HCT116 (cell line): ENCODE results near the gene LRRC4C. TPM values are rescaled to one million over a fixed set of nuclear protein-coding genes. Genes with fewer than 3 reads are reported as not detected.

ENCODE experiments used
- ATAC-seq: fragments of 200-7000 bp; cut with Tn5 transposase; 2 replicates; pipeline ENCODE4 v1.9.1; 2020; ENCODE audit warnings: mild to moderate bottlenecking, moderate library complexity
- BruUV-seq: library from RNA; stranded (reverse); fragments of 400-500 nt; replicated peaks from 2 replicates; lab custom pipeline; 2021; lab: Mats Ljungman, UMichigan
- CTCF ChIA-PET: fragments of 300-600 bp; sonication (Branson Sonifier 250); formaldehyde crosslinking; loops from one replicate; lab custom pipeline; 2021; ENCODE audit warnings: antibody characterized with exemption; lab: Charles Lee
- POLR2A ChIA-PET: fragments of 300-600, 350-600 bp; sonication (Branson Sonifier 250); formaldehyde crosslinking; loops from one replicate; lab custom pipeline; 2021; ENCODE audit warnings: antibody characterized with exemption; lab: Charles Lee
- RAD21 ChIA-PET, 2 experiments: fragments of 300-600 bp; sonication (Branson Sonifier 250); formaldehyde crosslinking; loops; one replicate each; lab custom pipeline; 2023; ENCODE audit warnings: low total read pairs in 2 of 2; ENCODE audit not compliant: uncharacterized antibody in 2 of 2, unreplicated experiment in 2 of 2, low non-redundant PET in 1 of 2; lab: Charles Lee
- DNase-seq: peaks from one replicate; pipeline ENCODE4 v3.0.0-alpha.2; 2010; ENCODE audit warnings: low read depth, low spot score
- H2AFZ ChIP-seq: fragments of 200-600 bp; shearing (Covaris generic), sonication (generic); 2 replicates; pipeline ENCODE4 v1.6.1; 2017; ENCODE audit warnings: low read depth, mixed run types, mixed read lengths, antibody characterized with exemption, low read length; ENCODE audit not compliant: poor library complexity, severe bottlenecking
- H3K27ac ChIP-seq: 2 replicates; pipeline ENCODE4 v1.5.1; 2012; ENCODE audit warnings: low read depth, low read length
- H3K27me3 ChIP-seq: fragments of 200-600 bp; sonication (generic); 2 replicates; pipeline ENCODE4 v1.6.1; 2016; ENCODE audit warnings: mixed run types, low read length, mixed read lengths; ENCODE audit not compliant: insufficient read depth
- H3K36me3 ChIP-seq, 2 experiments: fragments of 200-500 bp in 1 of 2; fragments of 200-600 bp in 1 of 2; sonication (Bioruptor generic) in 1 of 2; sonication (generic) in 1 of 2; 2 replicates each; pipeline versions ENCODE4 v1.5.1 to v1.6.1; 2014 to 2016; ENCODE audit warnings: low read length in 2 of 2, inconsistent platforms in 1 of 2, mixed read lengths in 1 of 2, mixed run types in 1 of 2; ENCODE audit not compliant: insufficient read depth in 2 of 2, control insufficient read depth in 1 of 2
- H3K4me1 ChIP-seq, 2 experiments: fragments of 200-600 bp in 1 of 2; sonication (generic) in 1 of 2; 2 replicates each; pipeline versions ENCODE4 v1.5.1 to v1.6.1; 2012 to 2017; ENCODE audit warnings: low read length in 2 of 2, inconsistent platforms in 1 of 2, mild to moderate bottlenecking in 1 of 2, mixed read lengths in 1 of 2, mixed run types in 1 of 2, moderate library complexity in 1 of 2; ENCODE audit not compliant: insufficient read depth in 2 of 2, control insufficient read depth in 1 of 2
- H3K4me2 ChIP-seq: fragments of 200-600 bp; sonication (generic); 2 replicates; pipeline ENCODE4 v1.6.1; 2017; ENCODE audit warnings: mixed run types, low read length, mixed read lengths
- H3K4me3 ChIP-seq, 2 experiments: fragments of 200-600 bp in 1 of 2; sonication (generic) in 1 of 2; replicated peaks in 1 of 2; 2 replicates each; pipeline ENCODE4 v1.5.1; 2011 to 2016; ENCODE audit warnings: low read length in 2 of 2, control low read depth in 1 of 2, low read depth in 1 of 2, mild to moderate bottlenecking in 1 of 2, mixed read lengths in 1 of 2, mixed run types in 1 of 2
- H3K79me2 ChIP-seq: fragments of 200-600 bp; sonication (generic); 2 replicates; pipeline ENCODE4 v1.6.1; 2017; ENCODE audit warnings: mild to moderate bottlenecking, mixed run types, low read length, moderate library complexity, mixed read lengths; ENCODE audit not compliant: insufficient read depth
- H3K9ac ChIP-seq: fragments of 200-600 bp; sonication (generic); 2 replicates; pipeline ENCODE4 v1.6.1; 2016; ENCODE audit warnings: low read length, mixed read lengths
- H3K9me2 ChIP-seq: fragments of 200-600 bp; sonication (generic), shearing (Covaris generic); 2 replicates; pipeline ENCODE4 v1.6.1; 2017; ENCODE audit warnings: mixed run types, mild to moderate bottlenecking, moderate library complexity; ENCODE audit not compliant: insufficient read depth
- H3K9me3 ChIP-seq, 2 experiments: fragments of 200-500 bp in 1 of 2; fragments of 200-600 bp in 1 of 2; sonication (Bioruptor generic) in 1 of 2; sonication (generic) in 1 of 2; 2 replicates each; pipeline ENCODE4 v1.6.1; 2014 to 2017; ENCODE audit warnings: low read length in 2 of 2, mixed read lengths in 2 of 2, inconsistent platforms in 1 of 2, low read depth in 1 of 2, mild to moderate bottlenecking in 1 of 2, mixed run types in 1 of 2, moderate library complexity in 1 of 2; ENCODE audit not compliant: control insufficient read depth in 1 of 2, insufficient read depth in 1 of 2
- H4K20me1 ChIP-seq: fragments of 200-600 bp; sonication (generic), shearing (Covaris generic); 2 replicates; pipeline ENCODE4 v1.6.1; 2017; ENCODE audit warnings: mixed run types, mild to moderate bottlenecking, moderate library complexity; ENCODE audit not compliant: insufficient read depth
- CEBPB ChIP-seq: IDR thresholded peaks from 2 replicates; pipeline ENCODE4 v1.6.1; 2012; ENCODE audit warnings: low read depth
- EGR1 ChIP-seq: IDR thresholded peaks from 2 replicates; pipeline ENCODE4 v1.6.1; 2012; ENCODE audit warnings: low read depth
- ELF1 ChIP-seq: IDR thresholded peaks from 2 replicates; pipeline ENCODE4 v1.6.1; 2012; ENCODE audit warnings: low read depth, borderline replicate concordance
- EZH2phosphoT487 ChIP-seq: fragments of 200-600 bp; IDR thresholded peaks from 2 replicates; pipeline ENCODE4 v1.6.1; 2018; ENCODE audit warnings: antibody characterized with exemption, borderline replicate concordance
- FOSL1 ChIP-seq: IDR thresholded peaks from 2 replicates; pipeline ENCODE4 v1.6.1; 2012; ENCODE audit warnings: low read depth
- POLR2AphosphoS5 ChIP-seq: IDR thresholded peaks from 2 replicates; pipeline ENCODE4 v1.6.1; 2011; ENCODE audit warnings: mild to moderate bottlenecking, low read depth, low read length, moderate library complexity
- SRF ChIP-seq: IDR thresholded peaks from 2 replicates; pipeline ENCODE4 v1.6.1; 2012; ENCODE audit warnings: low read depth
- intact Hi-C: fragments of 100-400 bp; cut with micrococcal nuclease; formaldehyde crosslinking; loops from 2 replicates; pipeline ENCODE4 v1.10.0; 2022
- total RNA-seq: library from RNA; stranded (reverse); gene quantifications from one replicate; pipeline ENCODE4 v1.2.1, GENCODE V29; 2021; ENCODE audit not compliant: unreplicated experiment

LRRC4C gene
- total RNA-seq, 1 experiment from 2014 or later, result not detected

GRCh38 chr11:41074318-41074717 lies 385.1 kb downstream of the LRRC4C start:
- CTCF ChIA-PET, result no interaction called here
- Histone ChIP-seq H2AFZ (no peak overlapping the region), H3K9me3 (peaks cover 0 to 11% of the 10 kb centered on the region in 2 experiments; a peak in 3 of 4 replicates), H3K4me2 (no peak overlapping the region), H3K4me3 (no peak overlapping the region), H3K27ac (no peak overlapping the region), H3K9me2 (no peaks in the 10 kb centered on the region), H3K9ac (no peak overlapping the region), H4K20me1 (no peaks in the 10 kb centered on the region)
- POLR2A ChIA-PET, result no interaction called here
- intact Hi-C loops, result no loop called here
- no TSS peak for BruUV-seq
- no peak for ATAC-seq
- DNase-seq, result no peak
- RAD21 ChIA-PET, result no interaction called here
- TF ChIP-seq SRF, result no peak
- TF ChIP-seq, all 23 proteins: peak for 0
- Histone ChIP-seq H3K27me3 (no peaks in the 10 kb centered on the region), H3K4me1 (no peaks in the 10 kb centered on the region), H3K36me3 (no peaks in the 10 kb centered on the region), H3K79me2 (no peaks in the 10 kb centered on the region)

- BruUV-seq, result no TSS peak
- Histone ChIP-seq H3K4me2 (no peak overlapping the region), H3K27me3 (no peaks in the 10 kb centered on the region), H3K4me1 (no peaks in the 10 kb centered on the region), H2AFZ (no peak overlapping the region), H3K9ac (no peak overlapping the region), H3K79me2 (no peaks in the 10 kb centered on the region), H3K4me3 (no peak overlapping the region), H4K20me1 (no peaks in the 10 kb centered on the region; the same call in 1 of the 2 replicates), H3K27ac (no peak overlapping the region), H3K9me2 (no peaks in the 10 kb centered on the region), H3K9me3 (peaks cover 3 to 16% of the 10 kb centered on the region in 2 experiments; a peak in 2 of 4 replicates), H3K36me3 (no peaks in the 10 kb centered on the region)
- DNase-seq, result no peak
- no peak for ATAC-seq
- ChIA-PET POLR2A (no interaction called here), CTCF (no interaction called here), RAD21 (no interaction called here)
- TF ChIP-seq ELF1, result no peak
- TF ChIP-seq EGR1, result no peak
- no peak for TF ChIP-seq CEBPB
- TF ChIP-seq EZH2phosphoT487, result no peak
- no peak for TF ChIP-seq FOSL1
- no peak for TF ChIP-seq POLR2AphosphoS5
- intact Hi-C loops, result no loop called here
These were observed 394.0 kb downstream of the LRRC4C start for GRCh38 chr11:41065432-41065831.
